ENCODE measurements around the gene CDK18. TPM values are rescaled to one million over a fixed set of nuclear protein-coding genes. Genes with fewer than 3 reads are reported as not detected.

CDK18 gene
- total RNA-seq, 1 experiment from 2014 or later, result 38.5 TPM

GRCh38 chr1:205568135-205568468 is 63.6 kb downstream of the CDK18 start:
- no peak overlapping the region for H3K23ac ChIP-seq (ENCODE audit: insufficient read length, low read depth, low read length)
- peak overlapping the region; percentile 85 for H3K4me2 ChIP-seq (ENCODE audit: insufficient read depth, insufficient read length, low read length)
- H4K91ac ChIP-seq (ENCODE audit: insufficient read length, low read depth, low read length), result no peak overlapping the region
- no peaks in the 10 kb centered on the region for H3K9me3 ChIP-seq (ENCODE audit: control insufficient read depth, low read depth, low read length)
- H4K5ac ChIP-seq (ENCODE audit: insufficient read length, low read depth, low read length), result no peak overlapping the region
- H2AFZ ChIP-seq (ENCODE audit: low read length), result no peak overlapping the region
- H2BK5ac ChIP-seq (ENCODE audit: insufficient read length, low read length), result no peak overlapping the region
- H2BK120ac ChIP-seq (ENCODE audit: low read depth, low read length, poor library complexity, severe bottlenecking), result no peak overlapping the region
- no peak overlapping the region for H3K14ac ChIP-seq (ENCODE audit: insufficient read depth, low read length)
- no peak overlapping the region for H3K4ac ChIP-seq (ENCODE audit: low read depth, low read length)
- H3K27ac ChIP-seq (ENCODE audit: insufficient read length, low read depth, low read length), result no peak overlapping the region
- H3K23me2 ChIP-seq (ENCODE audit: insufficient read length, low read depth, low read length, poor library complexity, severe bottlenecking), result peaks cover 3% of the 10 kb centered on the region
- no peak overlapping the region for H3K56ac ChIP-seq (ENCODE audit: insufficient read length, low read depth, low read length)
- no peaks in the 10 kb centered on the region for H3K4me1 ChIP-seq (ENCODE audit: insufficient read depth, low read length)
- TF ChIP-seq CTCF (conservative IDR thresholded peaks at IDR 0.05), result no peak
- Mint-ChIP-seq H3K9me3 (no peaks in the 10 kb centered on the region; a peak in 1 of 5 replicates), H3K27me3 (ENCODE audit: low read depth) (peaks cover 93% of the 10 kb centered on the region), H3K4me1 (peaks cover 20 to 28% of the 10 kb centered on the region in 2 experiments), H3K27ac (no peak overlapping the region), H3K36me3 (ENCODE audit: insufficient read depth in 1 of 3, low read depth in 3 of 3) (no peaks in the 10 kb centered on the region; a peak in 1 of 7 replicates), H3K4me3 (peak overlapping the region; percentile 51 to 80)
- H2AK5ac ChIP-seq (ENCODE audit: insufficient read length, low read length), result no peak overlapping the region
- no peak overlapping the region for H3K18ac ChIP-seq (ENCODE audit: insufficient read length, low read depth, low read length)
- H3K79me1 ChIP-seq (ENCODE audit: insufficient read depth, low read depth, low read length, poor library complexity, severe bottlenecking), result no peaks in the 10 kb centered on the region
- no peak for DNase-seq
- H3K79me2 ChIP-seq (ENCODE audit: insufficient read depth, low read length), result no peaks in the 10 kb centered on the region
- H3T11ph ChIP-seq (ENCODE audit: low read length), result no peak overlapping the region
- H2BK20ac ChIP-seq (ENCODE audit: low read depth, low read length, poor library complexity, severe bottlenecking), result no peak overlapping the region
- no peak overlapping the region for H4K8ac ChIP-seq (replicated peaks; ENCODE audit: insufficient read length, low read depth, low read length)
- no peaks in the 10 kb centered on the region for H4K20me1 ChIP-seq (ENCODE audit: control insufficient read depth, insufficient read depth, insufficient read length)
- no peak overlapping the region for H2BK15ac ChIP-seq (ENCODE audit: low read depth, low read length)
- H3K27me3 ChIP-seq (ENCODE audit: insufficient read depth, low read length), result peaks cover 21% of the 10 kb centered on the region; the same call in 1 of the 2 replicates
- no peak overlapping the region for H2BK12ac ChIP-seq (ENCODE audit: insufficient read length, low read depth, low read length)
- no CpG with 5 or more reads among the region's 5 CpGs for WGBS (ENCODE audit: extremely low coverage, insufficient read length, low lambda C conversion rate)
- H3K9ac ChIP-seq (ENCODE audit: extremely low read depth, insufficient read length, low read length), result no peak overlapping the region
